Measurements from ENCODE around the gene MACROD1. TPM values are rescaled to one million over a fixed set of nuclear protein-coding genes. Genes with fewer than 3 reads are reported as not detected.
A peak's percentile ranks its signal among the peaks of the same experiment; 100 is the strongest.

The MACROD1 gene
- total RNA-seq, 1 donor from 2014 or later: 20.6 TPM

DNA sequence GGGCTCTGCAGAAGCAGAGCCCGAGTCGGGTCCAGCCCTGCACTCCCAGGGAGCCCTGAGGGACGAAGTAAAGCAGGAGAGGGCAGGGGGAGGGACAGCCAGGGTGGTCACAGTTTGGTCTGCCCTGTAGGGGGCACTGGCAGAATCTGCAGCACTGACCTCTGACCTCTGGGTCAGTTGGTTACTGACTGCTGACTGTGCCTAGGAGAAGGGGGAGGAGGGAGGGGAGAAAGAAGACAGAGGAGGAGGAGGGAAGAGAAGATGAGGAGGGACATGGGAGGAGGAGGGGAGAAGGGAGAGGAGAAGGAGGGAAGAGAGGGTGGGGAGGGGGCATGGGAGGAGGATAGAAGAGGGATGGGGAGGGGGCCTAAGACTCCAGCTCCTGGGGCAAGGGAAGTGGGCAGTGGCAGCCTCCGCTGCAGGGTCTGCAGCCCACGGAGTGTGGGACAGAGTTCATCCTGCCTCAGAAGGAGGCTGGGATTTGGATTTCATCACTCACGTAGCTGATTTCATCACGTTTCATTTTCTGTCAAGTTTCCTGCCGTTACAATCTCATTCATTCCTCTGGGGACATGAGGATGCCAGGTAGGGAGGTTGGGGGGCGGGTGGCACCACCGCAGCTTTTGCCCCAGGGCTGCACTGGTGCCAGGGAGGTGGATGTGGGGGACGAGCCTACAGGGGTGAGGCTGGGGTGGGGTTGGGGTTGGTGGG is 75.0 kb downstream of the MACROD1 start:
- H3K36me3 Mint-ChIP-seq (ENCODE audit: low read depth): peaks cover 3% of the 10 kb centered on the region

DNA sequence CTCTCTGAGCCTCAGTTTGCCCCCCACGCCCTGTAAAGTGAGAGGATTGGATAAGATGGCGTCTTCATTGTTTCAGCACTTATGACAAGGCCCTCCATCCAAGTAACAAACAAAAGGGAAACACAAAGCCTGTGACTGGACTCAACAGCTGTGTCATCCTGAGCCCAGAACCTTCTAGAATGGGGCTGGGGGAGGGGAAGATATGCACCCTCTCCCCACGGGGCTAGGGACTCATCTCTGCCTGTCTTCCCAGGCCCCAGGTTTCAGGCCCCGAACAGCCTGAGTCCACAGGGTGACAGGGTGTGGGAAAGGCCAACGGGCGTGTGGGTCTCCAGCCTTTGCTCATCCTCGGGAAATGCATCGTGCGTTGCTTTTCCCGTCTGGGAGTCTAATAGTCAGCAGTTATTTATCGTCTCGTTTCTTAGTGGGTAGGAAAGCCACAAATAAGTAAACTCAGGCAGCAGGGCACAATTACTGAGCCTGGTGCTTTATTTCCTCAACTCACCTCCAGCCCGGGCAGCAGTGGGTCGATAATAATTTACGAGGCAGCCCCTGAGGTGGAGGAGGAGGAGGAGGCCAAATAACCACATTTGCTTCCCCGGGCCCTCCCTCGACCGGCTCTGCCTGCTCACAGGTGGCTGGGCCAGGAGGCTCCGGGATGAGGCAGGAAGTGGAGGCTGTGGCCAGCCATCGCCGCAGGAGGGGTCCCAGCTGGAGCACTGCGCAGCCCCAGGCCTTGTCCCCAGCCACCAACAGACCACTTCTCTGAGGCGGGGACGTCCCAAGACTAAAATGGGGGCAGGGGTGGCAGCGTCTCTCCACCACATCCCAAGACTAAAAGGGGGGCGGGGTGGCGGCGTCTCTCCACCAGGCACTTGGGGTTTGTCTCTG is 75.8 kb downstream of the MACROD1 start:
- Mint-ChIP-seq H3K27ac (ENCODE audit: unreplicated experiment) (no peak overlapping the region), H3K36me3 (ENCODE audit: low read depth) (peaks cover 3% of the 10 kb centered on the region), H3K4me1 (ENCODE audit: low read depth) (peaks cover 36% of the 10 kb centered on the region), H3K9me3 (ENCODE audit: low read depth) (no peaks in the 10 kb centered on the region), H3K27me3 (ENCODE audit: low read depth) (peaks cover 4% of the 10 kb centered on the region), H3K4me3 (ENCODE audit: unreplicated experiment) (no peak overlapping the region)
- DNase-seq (ENCODE audit: low spot score): no peak
- TF ChIP-seq, protein P1, sequence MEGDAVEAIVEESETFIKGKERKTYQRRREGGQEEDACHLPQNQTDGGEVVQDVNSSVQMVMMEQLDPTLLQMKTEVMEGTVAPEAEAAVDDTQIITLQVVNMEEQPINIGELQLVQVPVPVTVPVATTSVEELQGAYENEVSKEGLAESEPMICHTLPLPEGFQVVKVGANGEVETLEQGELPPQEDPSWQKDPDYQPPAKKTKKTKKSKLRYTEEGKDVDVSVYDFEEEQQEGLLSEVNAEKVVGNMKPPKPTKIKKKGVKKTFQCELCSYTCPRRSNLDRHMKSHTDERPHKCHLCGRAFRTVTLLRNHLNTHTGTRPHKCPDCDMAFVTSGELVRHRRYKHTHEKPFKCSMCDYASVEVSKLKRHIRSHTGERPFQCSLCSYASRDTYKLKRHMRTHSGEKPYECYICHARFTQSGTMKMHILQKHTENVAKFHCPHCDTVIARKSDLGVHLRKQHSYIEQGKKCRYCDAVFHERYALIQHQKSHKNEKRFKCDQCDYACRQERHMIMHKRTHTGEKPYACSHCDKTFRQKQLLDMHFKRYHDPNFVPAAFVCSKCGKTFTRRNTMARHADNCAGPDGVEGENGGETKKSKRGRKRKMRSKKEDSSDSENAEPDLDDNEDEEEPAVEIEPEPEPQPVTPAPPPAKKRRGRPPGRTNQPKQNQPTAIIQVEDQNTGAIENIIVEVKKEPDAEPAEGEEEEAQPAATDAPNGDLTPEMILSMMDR (IDR thresholded peaks at IDR 0.05): no peak

More for the DNA sequence above, 75.0 kb downstream of the MACROD1 start:
- Mint-ChIP-seq H3K9me3 (ENCODE audit: low read depth) (no peaks in the 10 kb centered on the region), H3K27me3 (ENCODE audit: low read depth) (peaks cover 4% of the 10 kb centered on the region), H3K4me1 (ENCODE audit: low read depth) (peaks cover 40% of the 10 kb centered on the region), H3K4me3 (ENCODE audit: unreplicated experiment) (no peak overlapping the region), H3K27ac (ENCODE audit: unreplicated experiment) (peak overlapping the region; percentile 77)
- TF ChIP-seq, protein P1 (IDR thresholded peaks at IDR 0.05): no peak
- DNase-seq (ENCODE audit: low spot score): no peak

DNA sequence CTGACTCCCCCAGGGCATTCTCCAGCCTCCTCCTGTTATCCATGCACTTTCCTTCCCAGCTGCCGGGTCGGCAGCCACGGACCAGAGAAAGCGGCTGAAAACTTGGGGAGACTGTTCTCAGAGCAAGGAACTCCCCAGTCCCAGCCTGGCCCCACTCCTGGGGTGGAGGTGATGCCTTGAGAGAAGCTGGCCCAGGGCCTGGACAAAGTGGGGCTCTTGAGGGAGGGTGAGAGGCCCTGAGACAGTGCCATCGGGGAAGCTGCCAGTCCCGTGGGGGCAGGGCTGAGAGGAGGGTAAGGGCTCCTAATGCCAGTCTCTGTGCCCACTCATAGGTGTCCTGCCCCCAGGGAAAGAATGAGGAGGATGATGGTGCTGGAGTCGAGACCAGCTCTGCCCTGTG is 76.4 kb downstream of the MACROD1 start:
- H3K4me1 Mint-ChIP-seq (ENCODE audit: low read depth): peaks cover 29% of the 10 kb centered on the region
- H3K4me3 Mint-ChIP-seq (ENCODE audit: unreplicated experiment): no peak overlapping the region
- no peaks in the 10 kb centered on the region for H3K9me3 Mint-ChIP-seq (ENCODE audit: low read depth)
- no peak for DNase-seq (ENCODE audit: low spot score)
- peaks cover 4% of the 10 kb centered on the region for H3K27me3 Mint-ChIP-seq (ENCODE audit: low read depth)
- peaks cover 3% of the 10 kb centered on the region for H3K36me3 Mint-ChIP-seq (ENCODE audit: low read depth)
- TF ChIP-seq, protein P1 (IDR thresholded peaks at IDR 0.05): no peak
- no peak overlapping the region for H3K27ac Mint-ChIP-seq (ENCODE audit: unreplicated experiment)

DNA sequence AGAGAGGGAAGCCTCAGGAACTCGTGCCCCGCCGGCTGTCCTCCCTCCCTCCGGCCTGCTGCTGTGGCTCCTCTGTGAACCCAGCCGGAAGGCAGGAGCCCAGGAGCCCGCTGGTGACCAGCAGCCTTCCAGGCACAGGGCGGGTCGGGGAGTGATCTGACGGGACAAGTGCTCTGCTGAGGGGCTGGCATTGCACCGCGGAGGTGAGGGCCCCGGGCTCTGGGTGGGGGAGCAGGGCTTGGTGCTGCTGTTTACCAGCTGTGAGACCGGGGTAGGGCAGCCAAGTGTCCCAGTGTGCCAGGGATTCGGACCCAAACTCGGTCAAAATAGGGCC is 76.9 kb downstream of the MACROD1 start:
- no peaks in the 10 kb centered on the region for H3K9me3 Mint-ChIP-seq (ENCODE audit: low read depth)
- H3K4me3 Mint-ChIP-seq (ENCODE audit: unreplicated experiment): no peak overlapping the region
- TF ChIP-seq, protein P1 (IDR thresholded peaks at IDR 0.05): no peak
- H3K27ac Mint-ChIP-seq (ENCODE audit: unreplicated experiment): no peak overlapping the region
- peaks cover 24% of the 10 kb centered on the region for H3K4me1 Mint-ChIP-seq (ENCODE audit: low read depth)
- peaks cover 3% of the 10 kb centered on the region for H3K36me3 Mint-ChIP-seq (ENCODE audit: low read depth)
- DNase-seq (ENCODE audit: low spot score): no peak
- peaks cover 4% of the 10 kb centered on the region for H3K27me3 Mint-ChIP-seq (ENCODE audit: low read depth)

DNA sequence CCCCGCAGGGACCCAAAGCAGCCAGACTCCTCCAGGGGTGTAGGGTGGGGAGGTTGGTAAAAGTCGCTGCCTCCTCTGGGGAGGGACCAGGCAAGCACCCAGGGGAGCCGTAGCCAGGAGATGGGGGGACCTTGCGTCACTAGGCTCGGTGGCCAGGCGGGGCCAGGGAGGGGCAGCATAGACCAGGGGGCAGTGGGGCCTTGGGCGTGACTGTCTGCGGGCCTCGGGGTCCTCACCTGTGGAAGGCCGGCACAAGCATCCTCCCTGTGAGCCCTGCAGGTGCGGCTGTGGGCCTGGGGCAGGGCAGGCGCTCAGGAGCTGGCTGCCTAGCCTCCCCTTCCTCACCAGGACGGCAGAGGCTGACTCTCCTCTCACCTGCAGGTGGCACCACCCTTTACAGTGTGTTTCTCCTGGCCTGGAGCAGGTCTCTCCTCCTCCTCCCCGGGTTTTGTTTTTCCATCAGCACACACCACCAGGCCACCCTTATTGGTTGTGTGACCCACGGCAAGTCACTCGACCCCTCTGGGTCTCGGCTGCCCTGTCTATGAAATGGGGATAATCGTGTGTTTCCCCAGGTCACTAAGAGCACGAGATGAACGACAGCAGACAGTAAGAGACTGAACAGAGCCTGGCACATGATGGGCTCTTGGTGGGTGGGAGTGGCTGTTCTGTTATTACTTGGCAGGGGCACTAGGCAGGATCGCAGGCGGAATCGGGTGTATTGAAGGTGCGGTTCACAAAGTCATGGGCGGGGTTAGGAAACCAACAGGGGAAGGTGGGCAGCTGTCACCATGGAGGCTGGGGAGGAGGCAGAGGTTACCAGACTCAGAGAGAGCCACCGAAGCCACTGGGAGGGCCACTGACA is 77.5 kb downstream of the MACROD1 start:
- Mint-ChIP-seq H3K4me3 (ENCODE audit: unreplicated experiment) (no peak overlapping the region), H3K27ac (ENCODE audit: unreplicated experiment) (no peak overlapping the region), H3K9me3 (ENCODE audit: low read depth) (no peaks in the 10 kb centered on the region), H3K27me3 (ENCODE audit: low read depth) (peaks cover 4% of the 10 kb centered on the region), H3K36me3 (ENCODE audit: low read depth) (peaks cover 3% of the 10 kb centered on the region), H3K4me1 (ENCODE audit: low read depth) (peaks cover 19% of the 10 kb centered on the region)
- no peak for DNase-seq (ENCODE audit: low spot score)
- TF ChIP-seq, protein P1 (IDR thresholded peaks at IDR 0.05): peak; percentile 55

Data from chondrocyte (in vitro differentiated cells).